ENCODE results near the gene ICAM2.
"Not testable (repeated sequence)": the region's sequence is repeated elsewhere in the genome, so short reads cannot be mapped to it uniquely, and the experiment has no call there.

Gene ICAM2

GRCh38 chr17:64016231-64016784 lies 4.1 kb downstream of the ICAM2 start:
- H3K36me3 ChIP-seq (ENCODE audit: control insufficient read depth in 5 of 5, insufficient read depth in 5 of 5, low read length in 5 of 5), result no peaks in the 10 kb centered on the region
- H3K9ac ChIP-seq (ENCODE audit: low read length in 5 of 5), result peak overlapping the region in 2 of 5 donors; percentile 32 to 66
- peaks cover 4 to 39% (median 28%) of the 10 kb centered on the region in 5 donors for H3K4me1 ChIP-seq (ENCODE audit: control insufficient read depth in 5 of 5, insufficient read depth in 5 of 5, low read length in 5 of 5)
- no peaks in the 10 kb centered on the region for H3K9me3 ChIP-seq (ENCODE audit: control insufficient read depth in 5 of 5, low read length in 5 of 5)
- peak overlapping the region; percentile 90 for H3K27ac ChIP-seq (ENCODE audit: low read depth, low read length)
- H3K4me3 ChIP-seq (ENCODE audit: low read depth in 1 of 5, low read length in 5 of 5), result peak overlapping the region in 2 of 5 donors; percentile 21 to 22
- no peaks in the 10 kb centered on the region for H3K27me3 ChIP-seq (ENCODE audit: control insufficient read depth in 5 of 5, insufficient read depth in 4 of 5, low read length in 5 of 5)

- Histone ChIP-seq H3K9ac (ENCODE audit: low read length in 5 of 5) (no peak overlapping the region), H3K36me3 (ENCODE audit: control insufficient read depth in 5 of 5, insufficient read depth in 5 of 5, low read length in 5 of 5) (no peaks in the 10 kb centered on the region), H3K4me1 (ENCODE audit: control insufficient read depth in 5 of 5, insufficient read depth in 5 of 5, low read length in 5 of 5) (peaks cover 4 to 32% (median 23%) of the 10 kb centered on the region in 5 donors), H3K4me3 (ENCODE audit: low read depth in 1 of 5, low read length in 5 of 5) (no peak overlapping the region), H3K27ac (ENCODE audit: low read depth, low read length) (peak overlapping the region; percentile 65), H3K9me3 (ENCODE audit: control insufficient read depth in 5 of 5, low read length in 5 of 5) (no peaks in the 10 kb centered on the region), H3K27me3 (ENCODE audit: control insufficient read depth in 5 of 5, insufficient read depth in 4 of 5, low read length in 5 of 5) (no peaks in the 10 kb centered on the region)
Measured at GRCh38 chr17:64015447-64015846, 5.0 kb downstream of the ICAM2 start.

- no peaks in the 10 kb centered on the region for H3K9me3 ChIP-seq (ENCODE audit: control insufficient read depth in 5 of 5, low read length in 5 of 5)
- peak overlapping the region; percentile 84 for H3K27ac ChIP-seq (ENCODE audit: low read depth, low read length)
- H3K4me3 ChIP-seq (ENCODE audit: low read depth in 1 of 5, low read length in 5 of 5), result no peak overlapping the region
- H3K36me3 ChIP-seq (ENCODE audit: control insufficient read depth in 5 of 5, insufficient read depth in 5 of 5, low read length in 5 of 5), result peaks cover 0 to 5% (median 3%) of the 10 kb centered on the region in 5 donors
- H3K27me3 ChIP-seq (ENCODE audit: control insufficient read depth in 5 of 5, insufficient read depth in 4 of 5, low read length in 5 of 5), result no peaks in the 10 kb centered on the region
- no peak overlapping the region for H3K9ac ChIP-seq (ENCODE audit: low read length in 5 of 5)
- H3K4me1 ChIP-seq (ENCODE audit: control insufficient read depth in 5 of 5, insufficient read depth in 5 of 5, low read length in 5 of 5), result peaks cover 17 to 54% (median 53%) of the 10 kb centered on the region in 5 donors
Measured at GRCh38 chr17:64009571-64010402, 10.6 kb downstream of the ICAM2 start.

- Histone ChIP-seq H3K9ac (ENCODE audit: low read length in 5 of 5) (no peak overlapping the region), H3K27me3 (ENCODE audit: control insufficient read depth in 5 of 5, insufficient read depth in 4 of 5, low read length in 5 of 5) (no peaks in the 10 kb centered on the region), H3K9me3 (ENCODE audit: control insufficient read depth in 5 of 5, low read length in 5 of 5) (no peaks in the 10 kb centered on the region), H3K4me1 (ENCODE audit: control insufficient read depth in 5 of 5, insufficient read depth in 5 of 5, low read length in 5 of 5) (peaks cover 17 to 62% (median 53%) of the 10 kb centered on the region in 5 donors), H3K4me3 (ENCODE audit: low read depth in 1 of 5, low read length in 5 of 5) (no peak overlapping the region), H3K27ac (ENCODE audit: low read depth, low read length) (peak overlapping the region; percentile 84), H3K36me3 (ENCODE audit: control insufficient read depth in 5 of 5, insufficient read depth in 5 of 5, low read length in 5 of 5) (peaks cover 0 to 15% (median 10%) of the 10 kb centered on the region in 5 donors)
Measured at GRCh38 chr17:64008830-64009229, 11.6 kb downstream of the ICAM2 start.

GRCh38 chr17:64008346-64008745 lies 12.1 kb downstream of the ICAM2 start:
- Histone ChIP-seq H3K27ac (ENCODE audit: low read depth, low read length) (peak overlapping the region; percentile 84), H3K4me3 (ENCODE audit: low read depth in 1 of 5, low read length in 5 of 5) (no peak overlapping the region), H3K36me3 (ENCODE audit: control insufficient read depth in 5 of 5, insufficient read depth in 5 of 5, low read length in 5 of 5) (peaks cover 0 to 20% (median 15%) of the 10 kb centered on the region in 5 donors), H3K4me1 (ENCODE audit: control insufficient read depth in 5 of 5, insufficient read depth in 5 of 5, low read length in 5 of 5) (peaks cover 17 to 67% (median 53%) of the 10 kb centered on the region in 5 donors), H3K9me3 (ENCODE audit: control insufficient read depth in 5 of 5, low read length in 5 of 5) (no peaks in the 10 kb centered on the region), H3K27me3 (ENCODE audit: control insufficient read depth in 5 of 5, insufficient read depth in 4 of 5, low read length in 5 of 5) (no peaks in the 10 kb centered on the region), H3K9ac (ENCODE audit: low read length in 5 of 5) (peak overlapping the region in 1 of 5 donors; percentile 20)

GRCh38 chr17:64007838-64008282 lies 12.6 kb downstream of the ICAM2 start:
- Histone ChIP-seq H3K27me3 (ENCODE audit: control insufficient read depth in 5 of 5, insufficient read depth in 4 of 5, low read length in 5 of 5) (no peaks in the 10 kb centered on the region), H3K4me1 (ENCODE audit: control insufficient read depth in 5 of 5, insufficient read depth in 5 of 5, low read length in 5 of 5) (peaks cover 17 to 67% (median 56%) of the 10 kb centered on the region in 5 donors), H3K9me3 (ENCODE audit: control insufficient read depth in 5 of 5, low read length in 5 of 5) (no peaks in the 10 kb centered on the region), H3K27ac (ENCODE audit: low read depth, low read length) (peak overlapping the region; percentile 84), H3K36me3 (ENCODE audit: control insufficient read depth in 5 of 5, insufficient read depth in 5 of 5, low read length in 5 of 5) (peaks cover 0 to 24% (median 16%) of the 10 kb centered on the region in 5 donors), H3K4me3 (ENCODE audit: low read depth in 1 of 5, low read length in 5 of 5) (no peak overlapping the region), H3K9ac (ENCODE audit: low read length in 5 of 5) (peak overlapping the region in 1 of 5 donors; percentile 20)

GRCh38 chr17:64007089-64007837 lies 13.2 kb downstream of the ICAM2 start:
- not testable (repeated sequence) for H3K9me3 ChIP-seq (ENCODE audit: control insufficient read depth in 5 of 5, low read length in 5 of 5); H3K27me3 ChIP-seq (ENCODE audit: control insufficient read depth in 5 of 5, insufficient read depth in 4 of 5, low read length in 5 of 5); H3K9ac ChIP-seq (ENCODE audit: low read length in 5 of 5)
- Histone ChIP-seq H3K27ac (ENCODE audit: low read depth, low read length) (peak overlapping the region; percentile 84), H3K36me3 (ENCODE audit: control insufficient read depth in 5 of 5, insufficient read depth in 5 of 5, low read length in 5 of 5) (peaks cover 0 to 29% (median 16%) of the 10 kb centered on the region in 5 donors), H3K4me3 (ENCODE audit: low read depth in 1 of 5, low read length in 5 of 5) (peak overlapping the region; percentile 46 to 65 (median 60)), H3K4me1 (ENCODE audit: control insufficient read depth in 5 of 5, insufficient read depth in 5 of 5, low read length in 5 of 5) (peaks cover 17 to 71% (median 57%) of the 10 kb centered on the region in 5 donors)

- Histone ChIP-seq H3K4me3 (ENCODE audit: low read depth in 1 of 5, low read length in 5 of 5) (peak overlapping the region; percentile 46 to 65 (median 60)), H3K4me1 (ENCODE audit: control insufficient read depth in 5 of 5, insufficient read depth in 5 of 5, low read length in 5 of 5) (peaks cover 18 to 78% (median 65%) of the 10 kb centered on the region in 5 donors), H3K27ac (ENCODE audit: low read depth, low read length) (peak overlapping the region; percentile 84)
Measured at GRCh38 chr17:64006361-64007088, 13.9 kb downstream of the ICAM2 start.

GRCh38 chr17:64005734-64006167 lies 14.7 kb downstream of the ICAM2 start:
- Histone ChIP-seq H3K36me3 (ENCODE audit: control insufficient read depth in 5 of 5, insufficient read depth in 5 of 5, low read length in 5 of 5) (peaks cover 0 to 31% (median 16%) of the 10 kb centered on the region in 5 donors), H3K9ac (ENCODE audit: low read length in 5 of 5) (peak overlapping the region in 4 of 5 donors; percentile 16 to 63 (median 52)), H3K27ac (ENCODE audit: low read depth, low read length) (peak overlapping the region; percentile 84), H3K4me1 (ENCODE audit: control insufficient read depth in 5 of 5, insufficient read depth in 5 of 5, low read length in 5 of 5) (peaks cover 18 to 85% (median 71%) of the 10 kb centered on the region in 5 donors), H3K9me3 (ENCODE audit: control insufficient read depth in 5 of 5, low read length in 5 of 5) (no peaks in the 10 kb centered on the region), H3K4me3 (ENCODE audit: low read depth in 1 of 5, low read length in 5 of 5) (peak overlapping the region in 4 of 5 donors; percentile 46 to 65 (median 62)), H3K27me3 (ENCODE audit: control insufficient read depth in 5 of 5, insufficient read depth in 4 of 5, low read length in 5 of 5) (no peaks in the 10 kb centered on the region)

More at GRCh38 chr17:64006361-64007088, 13.9 kb downstream of the ICAM2 start:
- peak overlapping the region; percentile 21 to 66 (median 62) for H3K9ac ChIP-seq (ENCODE audit: low read length in 5 of 5)
- H3K27me3 ChIP-seq (ENCODE audit: control insufficient read depth in 5 of 5, insufficient read depth in 4 of 5, low read length in 5 of 5), result no peaks in the 10 kb centered on the region
- H3K9me3 ChIP-seq (ENCODE audit: control insufficient read depth in 5 of 5, low read length in 5 of 5), result no peaks in the 10 kb centered on the region
- H3K36me3 ChIP-seq (ENCODE audit: control insufficient read depth in 5 of 5, insufficient read depth in 5 of 5, low read length in 5 of 5), result peaks cover 0 to 31% (median 16%) of the 10 kb centered on the region in 5 donors
